GM20431 (cell line): ENCODE measurements around the gene FMOD.
"Not testable (repeated sequence)": the region's sequence is repeated elsewhere in the genome, so short reads cannot be mapped to it uniquely, and the experiment has no call there.

Experiments used
- in situ Hi-C: fragments of 300-500 bp; cut with MseI, MboI; formaldehyde crosslinking; loops from one replicate; pipeline ENCODE4 v1.15.0; 2020; ENCODE audit warnings: low sequenced_read_pairs; ENCODE audit not compliant: unreplicated experiment

Gene FMOD

GRCh38 chr1:203308328-203308922 is 42.5 kb downstream of the FMOD start:
- in situ Hi-C loops: no loop called here

GRCh38 chr1:203307641-203308126 is 43.2 kb downstream of the FMOD start:
- in situ Hi-C loops: no loop called here

- in situ Hi-C loops: no loop called here
These were observed 43.9 kb downstream of the FMOD start for GRCh38 chr1:203306965-203307541.

- in situ Hi-C loops: no loop called here
These were observed 44.6 kb downstream of the FMOD start for GRCh38 chr1:203306089-203306964.

GRCh38 chr1:203305809-203306088 is 45.2 kb downstream of the FMOD start:
- in situ Hi-C loops: no loop called here

- in situ Hi-C loops: no loop called here
These were observed 45.8 kb downstream of the FMOD start, which contains the start of gene BTG2 for GRCh38 chr1:203304919-203305808. Gene BTG2 (plus strand): TSS chr1:203305519. CDS start chr1:203305607, 88 bp downstream.

GRCh38 chr1:203304391-203304918 is 46.5 kb downstream of the FMOD start:
- in situ Hi-C loops: no loop called here

- in situ Hi-C loops: no loop called here
These were observed 48.0 kb downstream of the FMOD start for GRCh38 chr1:203302894-203303293.

- in situ Hi-C loops: no loop called here
These were observed 48.5 kb downstream of the FMOD start for GRCh38 chr1:203302456-203302855.

- in situ Hi-C loops: no loop called here
These were observed 49.6 kb downstream of the FMOD start for GRCh38 chr1:203301331-203301668.

GRCh38 chr1:203300441-203301330 is 50.2 kb downstream of the FMOD start:
- in situ Hi-C loops: no loop called here

GRCh38 chr1:203299719-203300429 is 51.0 kb downstream of the FMOD start:
- in situ Hi-C loops: not testable (repeated sequence)

GRCh38 chr1:203299169-203299568 is 51.8 kb downstream of the FMOD start:
- in situ Hi-C loops: no loop called here

GRCh38 chr1:203296460-203297073 is 54.4 kb downstream of the FMOD start:
- in situ Hi-C loops: no loop called here

- in situ Hi-C loops: no loop called here
These were observed 55.1 kb downstream of the FMOD start for GRCh38 chr1:203295796-203296195.

- in situ Hi-C loops: no loop called here
These were observed 59.5 kb downstream of the FMOD start for GRCh38 chr1:203291201-203292096.
